IMR-90 (cell line): ENCODE measurements around the gene POLG2. TPM values are rescaled to one million over a fixed set of nuclear protein-coding genes. Genes with fewer than 3 reads are reported as not detected.

ENCODE experiments used
- ATAC-seq: fragments of 200-7000 bp; cut with Tn5 transposase; 2 replicates; pipeline ENCODE4 v1.9.1; 2020; ENCODE audit warnings: low read depth, mild to moderate bottlenecking, moderate library complexity
- BruUV-seq: library from RNA; stranded (reverse); fragments of 400-500 nt; replicated peaks from 2 replicates; lab custom pipeline; 2021; lab: Mats Ljungman, UMichigan
- CTCF ChIA-PET: fragments of 300-600 bp; formaldehyde crosslinking; extraction: SDS; loops from one replicate; lab custom pipeline; 2021; ENCODE audit warnings: antibody characterized with exemption; lab: Yijun Ruan, JAX
- POLR2A ChIA-PET: fragments of 300-600 bp; sonication (Branson Sonifier 250); formaldehyde crosslinking; loops from one replicate; lab custom pipeline; 2022; ENCODE audit warnings: antibody characterized with exemption; ENCODE audit not compliant: unreplicated experiment; lab: Charles Lee
- DNase-seq: peaks from one replicate; pipeline ENCODE4 v3.0.0; 2013
- H2AFZ ChIP-seq: replicated peaks from 2 replicates; pipeline ENCODE3; 2013; ENCODE audit warnings: low read length, mild to moderate bottlenecking; ENCODE audit not compliant: poor library complexity
- H2AK5ac ChIP-seq: 2 replicates; pipeline ENCODE4 v1.6.1; 2013; ENCODE audit warnings: low read depth, low read length, inconsistent platforms
- H2AK9ac ChIP-seq: replicated peaks from 2 replicates; pipeline ENCODE3; 2013; ENCODE audit warnings: mild to moderate bottlenecking, low read depth, low read length, moderate library complexity; ENCODE audit not compliant: poor library complexity
- H2BK120ac ChIP-seq: 2 replicates; pipeline ENCODE4 v1.6.1; 2013; ENCODE audit warnings: low read depth, low read length, inconsistent platforms
- H2BK15ac ChIP-seq: 3 replicates; pipeline ENCODE4 v1.6.1; 2013; ENCODE audit warnings: low read depth, low read length, inconsistent platforms
- H2BK20ac ChIP-seq: 2 replicates; pipeline ENCODE4 v1.6.1; 2013; ENCODE audit warnings: low read depth, mild to moderate bottlenecking, inconsistent platforms, low read length, moderate library complexity
- H2BK5ac ChIP-seq: 2 replicates; pipeline ENCODE4 v1.6.1; 2013; ENCODE audit warnings: mild to moderate bottlenecking, low read depth, low read length, inconsistent platforms; ENCODE audit not compliant: poor library complexity, severe bottlenecking
- H3K14ac ChIP-seq: replicated peaks from 2 replicates; pipeline ENCODE4 v1.6.1; 2013; ENCODE audit warnings: low read depth, low read length, inconsistent platforms
- H3K18ac ChIP-seq: 2 replicates; pipeline ENCODE4 v1.6.1; 2013; ENCODE audit warnings: low read depth, low read length, control low read depth
- H3K23ac ChIP-seq: 2 replicates; pipeline ENCODE4 v1.6.1; 2013; ENCODE audit warnings: low read depth, low read length, inconsistent platforms
- H3K27ac ChIP-seq: 2 replicates; pipeline ENCODE4 v1.5.1; 2013; ENCODE audit warnings: mild to moderate bottlenecking, control low read depth, low read length; ENCODE audit not compliant: insufficient read depth
- H3K27me3 ChIP-seq: 2 replicates; pipeline ENCODE4 v1.6.1; 2013; ENCODE audit warnings: low read length; ENCODE audit not compliant: control insufficient read depth, insufficient read depth
- H3K36me3 ChIP-seq: 2 replicates; pipeline ENCODE4 v1.6.1; 2013; ENCODE audit warnings: low read length, mixed read lengths; ENCODE audit not compliant: control insufficient read depth, insufficient read depth
- H3K4ac ChIP-seq: 2 replicates; pipeline ENCODE4 v1.6.1; 2013; ENCODE audit warnings: low read depth, low read length, inconsistent platforms
- H3K4me1 ChIP-seq: 2 replicates; pipeline ENCODE4 v1.6.1; 2013; ENCODE audit warnings: low read length, mixed read lengths; ENCODE audit not compliant: control insufficient read depth, insufficient read depth
- H3K4me2 ChIP-seq: 2 replicates; pipeline ENCODE4 v1.6.1; 2013; ENCODE audit warnings: low read depth, mild to moderate bottlenecking, control low read depth, low read length, moderate library complexity
- H3K4me3 ChIP-seq: 2 replicates; pipeline ENCODE4 v1.5.1; 2013; ENCODE audit warnings: low read depth, mild to moderate bottlenecking, control low read depth, low read length, moderate library complexity; ENCODE audit not compliant: insufficient read depth
- H3K56ac ChIP-seq: 2 replicates; pipeline ENCODE4 v1.6.1; 2013; ENCODE audit warnings: low read length, inconsistent platforms; ENCODE audit not compliant: insufficient read depth; ENCODE audit errors: extremely low read depth
- H3K79me1 ChIP-seq, 2 experiments: 2 replicates each; pipeline ENCODE4 v1.6.1; 2013; ENCODE audit warnings: low read length in 2 of 2, inconsistent platforms in 1 of 2, low read depth in 1 of 2
- H3K9ac ChIP-seq: 2 replicates; pipeline ENCODE4 v1.6.1; 2013; ENCODE audit warnings: low read depth, low read length, control low read depth
- H3K9me1 ChIP-seq: 2 replicates; pipeline ENCODE4 v1.6.1; 2013; ENCODE audit warnings: low read length, inconsistent platforms; ENCODE audit not compliant: insufficient read depth
- H3K9me3 ChIP-seq: 2 replicates; pipeline ENCODE4 v1.6.1; 2013; ENCODE audit warnings: low read length; ENCODE audit not compliant: control insufficient read depth, insufficient read depth
- H4K20me1 ChIP-seq: 2 replicates; pipeline ENCODE4 v1.6.1; 2013; ENCODE audit warnings: low read length, inconsistent platforms; ENCODE audit not compliant: insufficient read depth
- H4K5ac ChIP-seq: 2 replicates; pipeline ENCODE4 v1.6.1; 2013; ENCODE audit warnings: mild to moderate bottlenecking, low read depth, low read length, control low read depth
- H4K8ac ChIP-seq, 2 experiments: 2 replicates each; pipeline ENCODE4 v1.6.1; 2013; ENCODE audit warnings: low read depth in 2 of 2, low read length in 2 of 2, control low read depth in 1 of 2, inconsistent platforms in 1 of 2
- H4K91ac ChIP-seq: 2 replicates; pipeline ENCODE4 v1.6.1; 2013; ENCODE audit warnings: low read depth, low read length, inconsistent platforms; ENCODE audit not compliant: insufficient read depth
- CEBPB ChIP-seq: IDR thresholded peaks from 2 replicates; pipeline ENCODE4 v1.6.1; 2012; ENCODE audit warnings: low read depth, low read length, improper control_type of control experiment
- FOS ChIP-seq: fragments of 150-350 bp; IDR thresholded peaks from 2 replicates; pipeline ENCODE4 v1.6.1; 2016; ENCODE audit warnings: low read depth, low read length
- SMC3 ChIP-seq: fragments of 150-350 bp; IDR thresholded peaks from 2 replicates; pipeline ENCODE4 v1.6.1; 2016; ENCODE audit warnings: low read depth, mild to moderate bottlenecking, antibody characterized with exemption, low read length, moderate library complexity
- WGBS, 2 experiments: methylation state at CpG; one replicate each; pipeline versions ENCODE4 v1.1.5 to v1.1.7; 2013; ENCODE audit warnings: missing lambda C conversion rate in 2 of 2; ENCODE audit not compliant: insufficient read length in 1 of 2; ENCODE audit errors: extremely low coverage in 2 of 2; 5-methylcytosine and 5-hydroxymethylcytosine counted together
- dilution Hi-C: fragments of 300-500 bp; cut with HindIII; formaldehyde crosslinking; loops from one replicate; pipeline ENCODE4 v1.14.3; 2018; ENCODE audit warnings: low sequenced_read_pairs; ENCODE audit not compliant: unreplicated experiment
- in situ Hi-C: fragments of 300-500 bp; cut with MboI; formaldehyde crosslinking; loops from 3 replicates; pipeline ENCODE4 v1.14.3; 2019; ENCODE audit warnings: low sequenced_read_pairs, inconsistent platforms, mixed read lengths
- intact Hi-C: fragments of 100-400 bp; cut with micrococcal nuclease; formaldehyde crosslinking; loops from 2 replicates; pipeline ENCODE4 v1.10.0; 2022
- polyA plus RNA-seq, 3 experiments: library from polyadenylated mRNA; depleted of rRNA; stranded (reverse); fragments of >200 nt; gene quantifications; 2 replicates each; pipeline ENCODE4 v1.2.3, GENCODE V29; 2012; ENCODE audit warnings: low replicate concordance in 1 of 3
- total RNA-seq: library from RNA; depleted of rRNA; stranded (reverse); fragments of >200 nt; gene quantifications from 2 replicates; pipeline ENCODE4 v1.2.3, GENCODE V29; 2012
- TF ChIP-seq, protein P1 (sequence below): conservative IDR thresholded peaks from 2 replicates; pipeline ENCODE4 v1.5.1; 2012; ENCODE audit warnings: mild to moderate bottlenecking, low read depth, low read length, improper control_type of control experiment

Gene POLG2
- total and polyA plus RNA-seq, 2 of the 4 experiments (the other 2 are of a cell fraction) = 7.0 to 7.7 TPM

DNA sequence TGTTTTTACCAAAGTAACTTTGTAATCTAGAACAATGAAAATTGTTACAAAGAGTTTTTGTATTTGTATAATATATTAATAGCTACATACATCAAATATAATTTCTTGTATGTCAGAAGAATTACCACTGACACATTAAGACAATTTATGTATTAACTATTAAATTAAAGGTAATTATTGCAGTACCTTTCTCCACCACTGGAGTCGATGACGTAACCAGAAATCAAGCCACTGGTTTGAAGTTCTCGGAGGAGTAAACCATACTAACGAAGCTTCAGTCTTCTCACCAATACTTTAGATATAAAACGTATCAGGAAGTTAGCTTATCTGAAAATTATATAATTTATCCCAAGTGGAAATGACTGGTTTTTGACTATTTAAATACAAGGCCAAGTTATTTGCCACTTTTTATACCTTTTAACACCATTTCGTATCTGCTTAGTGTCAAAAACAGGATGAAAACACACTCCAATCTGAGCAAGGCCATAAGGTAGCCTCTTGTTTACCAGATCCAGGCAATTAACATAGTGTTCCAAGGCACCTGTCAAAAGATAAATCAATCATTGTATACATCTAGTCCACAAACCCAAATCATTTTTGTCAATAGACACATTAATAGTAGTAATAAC, 4.3 kb downstream of the POLG2 start:
- no peak overlapping the region for H2BK5ac ChIP-seq
- peaks cover 15% of the 10 kb centered on the region for H3K36me3 ChIP-seq
- H3K79me1 ChIP-seq = peaks cover 10 to 18% of the 10 kb centered on the region in 2 experiments; a peak in 3 of 4 replicates
- H3K14ac ChIP-seq = no peak overlapping the region
- 100% methylated on average over 1 of the region's 6 CpGs; no CpG with 5 or more reads in 1 of the 2 experiments for WGBS, 2 experiments
- in situ Hi-C loops = loop anchor here (5.0 kb wide), 2 partner anchors 70 to 170 kb away; no protein-coding TSS in a partner anchor
- no peak overlapping the region for H3K27ac ChIP-seq
- H3K9me1 ChIP-seq = no peaks in the 10 kb centered on the region
- H2AK9ac ChIP-seq = no peak overlapping the region
- H3K56ac ChIP-seq = no peak overlapping the region
- no peak overlapping the region for H2BK120ac ChIP-seq
- ChIA-PET CTCF (interaction anchor here (2.8 to 3.6 kb wide), 2 partner anchors 15 to 73 kb away, joined by 10 to 35 read pairs; no protein-coding TSS in a partner anchor), POLR2A (no interaction called here)
- no peak overlapping the region for H3K9ac ChIP-seq
- H3K4me2 ChIP-seq = no peak overlapping the region
- H3K4me3 ChIP-seq = no peak overlapping the region
- no peaks in the 10 kb centered on the region for H3K9me3 ChIP-seq
- H4K20me1 ChIP-seq = peaks cover 7% of the 10 kb centered on the region; the same call in 1 of the 2 replicates
- H4K8ac ChIP-seq = no peak overlapping the region
- no peak overlapping the region for H3K4ac ChIP-seq
- no peaks in the 10 kb centered on the region for H3K4me1 ChIP-seq
- intact Hi-C loops = loop anchor here (5.0 kb wide), 2 partner anchors 170 to 185 kb away; no protein-coding TSS in a partner anchor
- no peak overlapping the region for H2BK20ac ChIP-seq
- ATAC-seq (no peak), DNase-seq (no peak)
- TF ChIP-seq CEBPB = peak; percentile 85
- TF ChIP-seq SMC3 = no peak
- no peak for TF ChIP-seq FOS
- TF ChIP-seq, protein P1, sequence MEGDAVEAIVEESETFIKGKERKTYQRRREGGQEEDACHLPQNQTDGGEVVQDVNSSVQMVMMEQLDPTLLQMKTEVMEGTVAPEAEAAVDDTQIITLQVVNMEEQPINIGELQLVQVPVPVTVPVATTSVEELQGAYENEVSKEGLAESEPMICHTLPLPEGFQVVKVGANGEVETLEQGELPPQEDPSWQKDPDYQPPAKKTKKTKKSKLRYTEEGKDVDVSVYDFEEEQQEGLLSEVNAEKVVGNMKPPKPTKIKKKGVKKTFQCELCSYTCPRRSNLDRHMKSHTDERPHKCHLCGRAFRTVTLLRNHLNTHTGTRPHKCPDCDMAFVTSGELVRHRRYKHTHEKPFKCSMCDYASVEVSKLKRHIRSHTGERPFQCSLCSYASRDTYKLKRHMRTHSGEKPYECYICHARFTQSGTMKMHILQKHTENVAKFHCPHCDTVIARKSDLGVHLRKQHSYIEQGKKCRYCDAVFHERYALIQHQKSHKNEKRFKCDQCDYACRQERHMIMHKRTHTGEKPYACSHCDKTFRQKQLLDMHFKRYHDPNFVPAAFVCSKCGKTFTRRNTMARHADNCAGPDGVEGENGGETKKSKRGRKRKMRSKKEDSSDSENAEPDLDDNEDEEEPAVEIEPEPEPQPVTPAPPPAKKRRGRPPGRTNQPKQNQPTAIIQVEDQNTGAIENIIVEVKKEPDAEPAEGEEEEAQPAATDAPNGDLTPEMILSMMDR = peak; percentile 45
- dilution Hi-C loops = no loop called here
- H4K5ac ChIP-seq = no peak overlapping the region
- H3K18ac ChIP-seq = no peak overlapping the region
- no peak overlapping the region for H2BK15ac ChIP-seq
- H2AFZ ChIP-seq = no peak overlapping the region
- H3K23ac ChIP-seq = no peak overlapping the region
- no peaks in the 10 kb centered on the region for H3K27me3 ChIP-seq
- no peak overlapping the region for H2AK5ac ChIP-seq
- no peak overlapping the region for H4K91ac ChIP-seq
- no TSS peak for BruUV-seq
